HepG2 (cell line): ENCODE data around the gene MTMR3. TPM values are rescaled to one million over a fixed set of nuclear protein-coding genes. Genes with fewer than 3 reads are reported as not detected.

Experiments
- FOXK1 ChIP-seq: sonication (generic); formaldehyde crosslinking; IDR thresholded peaks from 2 replicates; pipeline ENCODE4 v1.4.0; 2020; ENCODE audit warnings: low read depth, missing genetic modification reagents, borderline replicate concordance
- GATAD2A ChIP-seq: IDR thresholded peaks from 2 replicates; pipeline ENCODE4 v1.6.1; 2016
- HHEX ChIP-seq: IDR thresholded peaks from 2 replicates; pipeline ENCODE4 v1.6.1; 2016; ENCODE audit warnings: control low read depth
- HMGA1 ChIP-seq: sonication (generic); formaldehyde crosslinking; conservative IDR thresholded peaks from 2 replicates; pipeline ENCODE4 v1.4.0; 2020; ENCODE audit warnings: missing genetic modification reagents
- NCOA5 ChIP-seq: sonication (generic); formaldehyde crosslinking; IDR thresholded peaks from 2 replicates; pipeline ENCODE4 v1.4.0; 2020; ENCODE audit warnings: missing genetic modification reagents
- NCOR1 ChIP-seq: fragments of 200-600 bp; sonication (generic); IDR thresholded peaks from 2 replicates; pipeline ENCODE4 v1.7.0; 2017; ENCODE audit warnings: antibody characterized with exemption, low read length, borderline replicate concordance
- PRMT3 ChIP-seq: sonication (generic); formaldehyde crosslinking; IDR thresholded peaks from 2 replicates; pipeline ENCODE4 v1.8.1; 2022; ENCODE audit warnings: low read depth, mild to moderate bottlenecking, moderate library complexity, missing genetic modification reagents, borderline replicate concordance
- STAG1 ChIP-seq: sonication (generic); formaldehyde crosslinking; IDR thresholded peaks from 2 replicates; pipeline ENCODE4 v1.4.0; 2020; ENCODE audit warnings: missing genetic modification reagents
- SUZ12 ChIP-seq: fragments of 150-350 bp; IDR thresholded peaks from 2 replicates; pipeline ENCODE4 v1.6.1; 2014; ENCODE audit warnings: low read depth, low read length
- ZNF292 ChIP-seq: sonication (generic); formaldehyde crosslinking; IDR thresholded peaks from 2 replicates; pipeline ENCODE4 v1.8.1; 2022; ENCODE audit warnings: mild to moderate bottlenecking, low read depth, missing genetic modification reagents, borderline replicate concordance
- ZNF570 ChIP-seq: sonication (generic); formaldehyde crosslinking; IDR thresholded peaks from 2 replicates; pipeline ENCODE4 v1.4.0; 2020; ENCODE audit warnings: mild to moderate bottlenecking, missing genetic modification reagents, borderline replicate concordance
- ZNF709 ChIP-seq: sonication (generic); formaldehyde crosslinking; IDR thresholded peaks from 2 replicates; pipeline ENCODE4 v1.5.0; 2020; ENCODE audit warnings: mild to moderate bottlenecking, missing genetic modification reagents
- ZNF749 ChIP-seq: sonication (generic); formaldehyde crosslinking; IDR thresholded peaks from 2 replicates; pipeline ENCODE4 v1.8.0; 2022; ENCODE audit warnings: mild to moderate bottlenecking, missing genetic modification reagents, moderate library complexity, borderline replicate concordance
- ZNF891 ChIP-seq: sonication (generic); formaldehyde crosslinking; IDR thresholded peaks from 2 replicates; pipeline ENCODE4 v1.5.0; 2020; ENCODE audit warnings: mild to moderate bottlenecking, missing genetic modification reagents
- polyA plus RNA-seq, 8 experiments: library from polyadenylated mRNA; depleted of rRNA in 3 of 8; stranded (reverse) in 7 of 8; unstranded in 1 of 8; fragments of >200 nt; fragmentation: Illumina TruSeq in 4 of 8; extraction: Trizol in 4 of 8; gene quantifications; 2 replicates each; pipeline versions ENCODE4 v1.2.1 to v1.2.3, GENCODE V29; 2011 to 2016; ENCODE audit warnings: low read depth in 4 of 8, missing spikeins in 1 of 8, mixed read lengths in 1 of 8; ENCODE audit not compliant: insufficient read depth in 1 of 8
- total RNA-seq, 5 experiments: library from RNA; depleted of rRNA; stranded (reverse); fragments of >200 nt; fragmentation: Illumina TruSeq; extraction: Trizol; gene quantifications; 2 replicates each; pipeline ENCODE4 v1.2.3, GENCODE V29; 2016; ENCODE audit warnings: low read depth in 1 of 5
- TF ChIP-seq, protein P1 (sequence below): sonication (generic); formaldehyde crosslinking; IDR thresholded peaks from 2 replicates; pipeline ENCODE4 v1.4.0; 2020; ENCODE audit warnings: mild to moderate bottlenecking, low read depth, missing genetic modification reagents
- TF ChIP-seq, protein P2 (sequence below): sonication (generic); formaldehyde crosslinking; IDR thresholded peaks from 2 replicates; pipeline ENCODE4 v1.4.0; 2020; ENCODE audit warnings: missing genetic modification reagents
- TF ChIP-seq, protein P3 (sequence below), 2 experiments: sonication (generic) in 1 of 2; formaldehyde crosslinking in 1 of 2; IDR thresholded peaks; 2 replicates each; pipeline versions ENCODE4 v1.4.0 to v1.6.1; 2016 to 2020; ENCODE audit warnings: borderline replicate concordance in 1 of 2, low read depth in 1 of 2, mild to moderate bottlenecking in 1 of 2, missing genetic modification reagents in 1 of 2

The MTMR3 gene
- total and polyA plus RNA-seq, 2 of the 13 experiments (the other 11 are each of a cell fraction or from before 2014, with no cell fraction given): 12.6 to 24.8 TPM

DNA sequence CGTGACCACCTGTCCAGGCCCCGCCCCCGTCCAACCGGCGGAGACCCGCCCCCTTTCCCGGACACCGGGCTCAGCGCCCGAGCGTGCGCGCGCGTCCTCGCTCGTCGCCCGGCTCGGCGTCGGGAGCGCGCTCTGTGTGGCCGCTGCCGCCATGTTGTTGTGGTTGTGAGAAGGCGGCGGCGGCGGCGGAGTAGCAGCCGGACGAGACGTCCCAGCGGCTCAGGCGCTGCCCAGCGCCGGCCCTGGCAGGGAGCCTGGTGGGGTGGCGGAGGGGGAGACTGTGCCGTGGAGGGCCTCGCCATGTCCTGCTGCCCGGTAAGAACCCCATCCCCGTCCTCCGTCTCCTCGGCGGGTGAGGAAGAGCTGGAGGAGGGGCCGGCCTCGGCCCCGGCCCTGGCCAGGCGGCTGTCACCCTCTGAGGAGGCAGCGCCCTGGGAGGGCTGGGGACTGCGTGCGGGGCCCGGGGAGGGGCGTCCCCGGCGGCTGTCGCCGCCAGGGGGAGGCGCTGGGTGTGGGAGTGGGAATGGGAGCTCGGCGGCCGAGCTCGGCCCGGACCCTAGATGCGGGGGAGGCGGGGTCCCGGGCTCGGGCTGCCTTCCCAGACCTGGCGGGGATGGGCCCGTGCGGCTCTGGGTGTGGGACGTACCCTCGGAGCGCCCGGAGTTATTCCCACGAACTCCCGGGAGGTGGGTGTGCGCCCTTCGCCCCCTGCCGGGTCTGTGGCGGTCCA, at the start of gene MTMR3 (continued):
- TF ChIP-seq, protein P1, sequence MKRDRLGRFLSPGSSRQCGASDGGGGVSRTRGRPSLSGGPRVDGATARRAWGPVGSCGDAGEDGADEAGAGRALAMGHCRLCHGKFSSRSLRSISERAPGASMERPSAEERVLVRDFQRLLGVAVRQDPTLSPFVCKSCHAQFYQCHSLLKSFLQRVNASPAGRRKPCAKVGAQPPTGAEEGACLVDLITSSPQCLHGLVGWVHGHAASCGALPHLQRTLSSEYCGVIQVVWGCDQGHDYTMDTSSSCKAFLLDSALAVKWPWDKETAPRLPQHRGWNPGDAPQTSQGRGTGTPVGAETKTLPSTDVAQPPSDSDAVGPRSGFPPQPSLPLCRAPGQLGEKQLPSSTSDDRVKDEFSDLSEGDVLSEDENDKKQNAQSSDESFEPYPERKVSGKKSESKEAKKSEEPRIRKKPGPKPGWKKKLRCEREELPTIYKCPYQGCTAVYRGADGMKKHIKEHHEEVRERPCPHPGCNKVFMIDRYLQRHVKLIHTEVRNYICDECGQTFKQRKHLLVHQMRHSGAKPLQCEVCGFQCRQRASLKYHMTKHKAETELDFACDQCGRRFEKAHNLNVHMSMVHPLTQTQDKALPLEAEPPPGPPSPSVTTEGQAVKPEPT: no peak
- no peak for TF ChIP-seq ZNF292
- TF ChIP-seq PRMT3 (CRISPR knock-in tag): no peak
- no peak for TF ChIP-seq ZNF570
- TF ChIP-seq GATAD2A: 0 out of 2 replicates have a peak, but pooled peaks have one; percentile 28
- TF ChIP-seq, protein P2, sequence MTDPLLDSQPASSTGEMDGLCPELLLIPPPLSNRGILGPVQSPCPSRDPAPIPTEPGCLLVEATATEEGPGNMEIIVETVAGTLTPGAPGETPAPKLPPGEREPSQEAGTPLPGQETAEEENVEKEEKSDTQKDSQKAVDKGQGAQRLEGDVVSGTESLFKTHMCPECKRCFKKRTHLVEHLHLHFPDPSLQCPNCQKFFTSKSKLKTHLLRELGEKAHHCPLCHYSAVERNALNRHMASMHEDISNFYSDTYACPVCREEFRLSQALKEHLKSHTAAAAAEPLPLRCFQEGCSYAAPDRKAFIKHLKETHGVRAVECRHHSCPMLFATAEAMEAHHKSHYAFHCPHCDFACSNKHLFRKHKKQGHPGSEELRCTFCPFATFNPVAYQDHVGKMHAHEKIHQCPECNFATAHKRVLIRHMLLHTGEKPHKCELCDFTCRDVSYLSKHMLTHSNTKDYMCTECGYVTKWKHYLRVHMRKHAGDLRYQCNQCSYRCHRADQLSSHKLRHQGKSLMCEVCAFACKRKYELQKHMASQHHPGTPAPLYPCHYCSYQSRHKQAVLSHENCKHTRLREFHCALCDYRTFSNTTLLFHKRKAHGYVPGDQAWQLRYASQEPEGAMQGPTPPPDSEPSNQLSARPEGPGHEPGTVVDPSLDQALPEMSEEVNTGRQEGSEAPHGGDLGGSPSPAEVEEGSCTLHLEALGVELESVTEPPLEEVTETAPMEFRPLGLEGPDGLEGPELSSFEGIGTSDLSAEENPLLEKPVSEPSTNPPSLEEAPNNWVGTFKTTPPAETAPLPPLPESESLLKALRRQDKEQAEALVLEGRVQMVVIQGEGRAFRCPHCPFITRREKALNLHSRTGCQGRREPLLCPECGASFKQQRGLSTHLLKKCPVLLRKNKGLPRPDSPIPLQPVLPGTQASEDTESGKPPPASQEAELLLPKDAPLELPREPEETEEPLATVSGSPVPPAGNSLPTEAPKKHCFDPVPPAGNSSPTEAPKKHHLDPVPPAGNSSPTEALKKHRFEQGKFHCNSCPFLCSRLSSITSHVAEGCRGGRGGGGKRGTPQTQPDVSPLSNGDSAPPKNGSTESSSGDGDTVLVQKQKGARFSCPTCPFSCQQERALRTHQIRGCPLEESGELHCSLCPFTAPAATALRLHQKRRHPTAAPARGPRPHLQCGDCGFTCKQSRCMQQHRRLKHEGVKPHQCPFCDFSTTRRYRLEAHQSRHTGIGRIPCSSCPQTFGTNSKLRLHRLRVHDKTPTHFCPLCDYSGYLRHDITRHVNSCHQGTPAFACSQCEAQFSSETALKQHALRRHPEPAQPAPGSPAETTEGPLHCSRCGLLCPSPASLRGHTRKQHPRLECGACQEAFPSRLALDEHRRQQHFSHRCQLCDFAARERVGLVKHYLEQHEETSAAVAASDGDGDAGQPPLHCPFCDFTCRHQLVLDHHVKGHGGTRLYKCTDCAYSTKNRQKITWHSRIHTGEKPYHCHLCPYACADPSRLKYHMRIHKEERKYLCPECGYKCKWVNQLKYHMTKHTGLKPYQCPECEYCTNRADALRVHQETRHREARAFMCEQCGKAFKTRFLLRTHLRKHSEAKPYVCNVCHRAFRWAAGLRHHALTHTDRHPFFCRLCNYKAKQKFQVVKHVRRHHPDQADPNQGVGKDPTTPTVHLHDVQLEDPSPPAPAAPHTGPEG (CRISPR knock-in tag): 0 out of 2 replicates have a peak, but pooled peaks have one; percentile 26
- no peak for TF ChIP-seq HHEX (CRISPR knock-in tag)
- no peak for TF ChIP-seq NCOA5 (CRISPR knock-in tag)
- TF ChIP-seq, protein P3, sequence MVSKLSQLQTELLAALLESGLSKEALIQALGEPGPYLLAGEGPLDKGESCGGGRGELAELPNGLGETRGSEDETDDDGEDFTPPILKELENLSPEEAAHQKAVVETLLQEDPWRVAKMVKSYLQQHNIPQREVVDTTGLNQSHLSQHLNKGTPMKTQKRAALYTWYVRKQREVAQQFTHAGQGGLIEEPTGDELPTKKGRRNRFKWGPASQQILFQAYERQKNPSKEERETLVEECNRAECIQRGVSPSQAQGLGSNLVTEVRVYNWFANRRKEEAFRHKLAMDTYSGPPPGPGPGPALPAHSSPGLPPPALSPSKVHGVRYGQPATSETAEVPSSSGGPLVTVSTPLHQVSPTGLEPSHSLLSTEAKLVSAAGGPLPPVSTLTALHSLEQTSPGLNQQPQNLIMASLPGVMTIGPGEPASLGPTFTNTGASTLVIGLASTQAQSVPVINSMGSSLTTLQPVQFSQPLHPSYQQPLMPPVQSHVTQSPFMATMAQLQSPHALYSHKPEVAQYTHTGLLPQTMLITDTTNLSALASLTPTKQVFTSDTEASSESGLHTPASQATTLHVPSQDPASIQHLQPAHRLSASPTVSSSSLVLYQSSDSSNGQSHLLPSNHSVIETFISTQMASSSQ (IDR thresholded peaks at IDR 0.05; ENCODE audit: low read depth): no peak
- TF ChIP-seq, protein P3 (CRISPR knock-in tag; IDR thresholded peaks at IDR 0.05; ENCODE audit: borderline replicate concordance): peak; percentile 35; the same call in 1 of the 2 replicates
- peak; percentile 22 for TF ChIP-seq STAG1 (CRISPR knock-in tag)
- no peak for TF ChIP-seq SUZ12
- no peak for TF ChIP-seq HMGA1
- TF ChIP-seq ZNF891: no peak
- TF ChIP-seq FOXK1 (CRISPR knock-in tag): peak; percentile 61; the same call in 1 of the 2 replicates
- no peak for TF ChIP-seq ZNF749 (CRISPR knock-in tag)
- no peak for TF ChIP-seq NCOR1
- no peak for TF ChIP-seq ZNF709 (CRISPR knock-in tag)
